Muscle of leg (tissue), 11 donors: ENCODE measurements around the gene C14orf119. TPM values are rescaled to one million over a fixed set of nuclear protein-coding genes. Genes with fewer than 3 reads are reported as not detected.

ENCODE experiments used
- DNase-seq: peaks from one replicate; pipeline ENCODE4 v3.0.0; 2013
- H3K27ac ChIP-seq: one replicate; pipeline ENCODE4 v1.5.1; 2013; ENCODE audit warnings: mild to moderate bottlenecking, low read length, control low read depth
- H3K27me3 ChIP-seq: one replicate; pipeline ENCODE4 v1.6.1; 2013; ENCODE audit warnings: low read length; ENCODE audit not compliant: control insufficient read depth, insufficient read depth
- H3K36me3 ChIP-seq: one replicate; pipeline ENCODE4 v1.6.1; 2013; ENCODE audit warnings: low read length; ENCODE audit not compliant: control insufficient read depth, insufficient read depth
- H3K4me1 ChIP-seq: one replicate; pipeline ENCODE4 v1.6.1; 2013; ENCODE audit warnings: low read length; ENCODE audit not compliant: control insufficient read depth, insufficient read depth
- H3K4me3 ChIP-seq: one replicate; pipeline ENCODE4 v1.5.1; 2013; ENCODE audit warnings: low read length, control low read depth
- H3K9me3 ChIP-seq: replicated peaks from 2 replicates; pipeline ENCODE4 v1.6.1; 2013; ENCODE audit warnings: low read depth, low read length; ENCODE audit not compliant: control insufficient read depth
- WGBS: methylation state at CpG from one replicate; pipeline ENCODE4 v1.1.5; 2013; ENCODE audit warnings: missing lambda C conversion rate; ENCODE audit not compliant: insufficient coverage; 5-methylcytosine and 5-hydroxymethylcytosine counted together
- polyA plus RNA-seq, 8 donors: library from polyadenylated mRNA; unstranded; fragments of 120-200 nt; gene quantifications; one replicate each; pipeline versions ENCODE4 v1.2.1 to v1.2.3, GENCODE V29; 2013; ENCODE audit warnings: inconsistent platforms in 1 of 8, low replicate concordance in 1 of 8; ENCODE audit not compliant: insufficient read length in 8 of 8, insufficient read depth in 1 of 8
- total RNA-seq: library from RNA; stranded (reverse); fragments of 120-200 nt; gene quantifications from one replicate; pipeline ENCODE4 v1.2.4, GENCODE V29; 2013

Gene C14orf119
- total and polyA plus RNA-seq, 9 donors, result 46.0 to 68.2 (median 50.9) TPM

- Histone ChIP-seq H3K27me3 (no peaks in the 10 kb centered on the region), H3K27ac (no peak overlapping the region), H3K4me1 (peaks cover 20% of the 10 kb centered on the region), H3K4me3 (no peak overlapping the region), H3K9me3 (no peaks in the 10 kb centered on the region), H3K36me3 (peaks cover 8% of the 10 kb centered on the region)
- DNase-seq, result no peak
- WGBS, result 98% methylated on average over 4 of the region's 10 CpGs
Measured at GRCh38 chr14:23053426-23053825, 41.9 kb upstream of the C14orf119 start.

- no peak for DNase-seq
- no peaks in the 10 kb centered on the region for H3K9me3 ChIP-seq
- no peak overlapping the region for H3K4me3 ChIP-seq
- WGBS, result 63% methylated on average over 9 of the region's 17 CpGs
- H3K27ac ChIP-seq, result no peak overlapping the region
- H3K4me1 ChIP-seq, result peaks cover 20% of the 10 kb centered on the region
- peaks cover 11% of the 10 kb centered on the region for H3K36me3 ChIP-seq
- H3K27me3 ChIP-seq, result no peaks in the 10 kb centered on the region
Measured at GRCh38 chr14:23054000-23054811, 41.1 kb upstream of the C14orf119 start.

- no peak overlapping the region for H3K4me3 ChIP-seq
- H3K36me3 ChIP-seq, result peaks cover 16% of the 10 kb centered on the region
- H3K4me1 ChIP-seq, result peaks cover 20% of the 10 kb centered on the region
- WGBS, result 94% methylated on average over 11 of the region's 12 CpGs
- no peaks in the 10 kb centered on the region for H3K27me3 ChIP-seq
- H3K27ac ChIP-seq, result no peak overlapping the region
- DNase-seq, result no peak
- H3K9me3 ChIP-seq, result no peaks in the 10 kb centered on the region
Measured at GRCh38 chr14:23055147-23055550, 40.2 kb upstream of the C14orf119 start.

- no peaks in the 10 kb centered on the region for H3K27me3 ChIP-seq
- no peak overlapping the region for H3K4me3 ChIP-seq
- peaks cover 21% of the 10 kb centered on the region for H3K36me3 ChIP-seq
- H3K4me1 ChIP-seq, result peaks cover 20% of the 10 kb centered on the region
- H3K9me3 ChIP-seq, result no peaks in the 10 kb centered on the region
- H3K27ac ChIP-seq, result no peak overlapping the region
- DNase-seq, result peak; percentile 33
- WGBS, result 69% methylated on average over 3 of the region's 6 CpGs
Measured at GRCh38 chr14:23055621-23056144, 39.6 kb upstream of the C14orf119 start.

- Histone ChIP-seq H3K27me3 (no peaks in the 10 kb centered on the region), H3K27ac (no peak overlapping the region), H3K9me3 (no peaks in the 10 kb centered on the region), H3K4me3 (peak overlapping the region; percentile 47), H3K4me1 (peaks cover 20% of the 10 kb centered on the region), H3K36me3 (peaks cover 28% of the 10 kb centered on the region)
- 5% methylated on average over 12 of the region's 17 CpGs for whole genome bisulfite sequencing
- peak; percentile 59 for DNase-seq
Measured at GRCh38 chr14:23056145-23056955, 39.0 kb upstream of the C14orf119 start.

GRCh38 chr14:23056956-23057756 is 38.1 kb upstream of the C14orf119 start, which contains the start of gene CDH24:
Gene CDH24 (minus strand): TSS chr14:23057520. CDS start chr14:23055733, 1,787 bp downstream.
- no peaks in the 10 kb centered on the region for H3K27me3 ChIP-seq
- H3K36me3 ChIP-seq, result peaks cover 34% of the 10 kb centered on the region
- H3K4me1 ChIP-seq, result peaks cover 23% of the 10 kb centered on the region
- 1% methylated on average over 63 of the region's 73 CpGs for WGBS
- no peaks in the 10 kb centered on the region for H3K9me3 ChIP-seq
- DNase-seq, result peak; percentile 92
- peak within 1 kb of the TSS; percentile 84 for H3K27ac ChIP-seq
- H3K4me3 ChIP-seq, result peak within 1 kb of the TSS; percentile 65

- Histone ChIP-seq H3K9me3 (no peaks in the 10 kb centered on the region), H3K4me1 (peaks cover 26% of the 10 kb centered on the region), H3K27me3 (no peaks in the 10 kb centered on the region), H3K27ac (peak overlapping the region; percentile 84), H3K36me3 (peaks cover 43% of the 10 kb centered on the region), H3K4me3 (peak overlapping the region; percentile 65)
- 1% methylated on average over 44 of the region's 51 CpGs for WGBS
- DNase-seq, result peak; percentile 93
Measured at GRCh38 chr14:23057757-23058653, 37.3 kb upstream of the C14orf119 start.

GRCh38 chr14:23058654-23059504 is 36.4 kb upstream of the C14orf119 start:
- Histone ChIP-seq H3K4me3 (no peak overlapping the region), H3K36me3 (peaks cover 52% of the 10 kb centered on the region), H3K4me1 (peaks cover 26% of the 10 kb centered on the region), H3K27ac (no peak overlapping the region), H3K9me3 (no peaks in the 10 kb centered on the region), H3K27me3 (no peaks in the 10 kb centered on the region)
- DNase-seq, result peak; percentile 30
- 80% methylated on average over 30 of the region's 32 CpGs for WGBS
